Small intestine (tissue), 16 donors: Measurements from ENCODE around the gene UMOD. TPM values are rescaled to one million over a fixed set of nuclear protein-coding genes. Genes with fewer than 3 reads are reported as not detected.

Experiments
- DNase-seq, 2 donors: peaks; one replicate each; pipeline versions ENCODE4 v3.0.0 to v3.0.0-alpha.2; 2013
- FAIRE-seq: peaks from 2 replicates; lab custom pipeline; 2012; peaks lifted over from hg19 to GRCh38; lab: Jason Lieb, UNC
- H3K27ac ChIP-seq, 3 donors: one replicate each; pipeline ENCODE4 v1.5.1; 2013; ENCODE audit warnings: low read length in 2 of 3, mild to moderate bottlenecking in 2 of 3, control low read depth in 1 of 3, inconsistent platforms in 1 of 3, low read depth in 1 of 3, moderate library complexity in 1 of 3
- H3K27me3 ChIP-seq, 3 donors: one replicate each; pipeline ENCODE4 v1.6.1; 2013; ENCODE audit warnings: low read length in 3 of 3, inconsistent platforms in 1 of 3; ENCODE audit not compliant: control insufficient read depth in 3 of 3, insufficient read depth in 3 of 3
- H3K36me3 ChIP-seq, 3 donors: one replicate each; pipeline ENCODE4 v1.6.1; 2013; ENCODE audit warnings: low read length in 3 of 3, inconsistent platforms in 1 of 3, low read depth in 1 of 3, mild to moderate bottlenecking in 1 of 3, moderate library complexity in 1 of 3; ENCODE audit not compliant: control insufficient read depth in 3 of 3, insufficient read depth in 2 of 3
- H3K4me1 ChIP-seq, 3 donors: one replicate each; pipeline ENCODE4 v1.6.1; 2013; ENCODE audit warnings: low read length in 2 of 3, inconsistent platforms in 1 of 3, low read depth in 1 of 3, mild to moderate bottlenecking in 1 of 3, moderate library complexity in 1 of 3; ENCODE audit not compliant: control insufficient read depth in 3 of 3, insufficient read depth in 2 of 3
- H3K4me3 ChIP-seq, 3 donors: one replicate each; pipeline ENCODE4 v1.5.1; 2013; ENCODE audit warnings: low read length in 3 of 3, control low read depth in 1 of 3, inconsistent platforms in 1 of 3, low read depth in 1 of 3, mild to moderate bottlenecking in 1 of 3, moderate library complexity in 1 of 3
- H3K9me3 ChIP-seq, 2 donors: one replicate each; pipeline ENCODE4 v1.6.1; 2013; ENCODE audit warnings: low read depth in 1 of 2, low read length in 1 of 2; ENCODE audit not compliant: control insufficient read depth in 2 of 2, insufficient read depth in 1 of 2
- WGBS, 3 donors: extraction: QIAGEN DNeasy Blood & Tissue Kit; methylation state at CpG; one replicate each; pipeline ENCODE4 v1.1.7; 2013; 5-methylcytosine and 5-hydroxymethylcytosine counted together
- long read RNA-seq, 10 donors: transcript quantifications; one replicate each; lab custom pipeline, GENCODE V29; 2026
- polyA plus RNA-seq, 4 donors: library from polyadenylated mRNA; stranded (reverse) in 3 of 4; unstranded in 1 of 4; fragments of 200-250 nt in 3 of 4; fragments of 120-200 nt in 1 of 4; gene quantifications; one replicate each; pipeline versions ENCODE4 v1.2.1 to v1.2.3, GENCODE V29; 2013
- donor health status: healthy with polysubstance abuse.
- donor health status: control.
- donor health status: control.
- donor health status: Bipolar disorder and iron deficiency.
- donor health status: healthy.

UMOD gene
- polyA plus RNA-seq: under 1 TPM in 2 of 4 donors, not detected in 2; 0.03 TPM
- long read RNA-seq, donor 1: 0 reads
- long read RNA-seq, donor 2: 0 reads
- long read RNA-seq, donor 3: 0 reads
- long read RNA-seq, donor 4: 0 reads
- long read RNA-seq, donor 5: 0 reads
- long read RNA-seq, donor 6: 0 reads
- long read RNA-seq, donor 7: 0 reads
- long read RNA-seq, donor 8: 0 reads
- long read RNA-seq, donor 9: 0 reads
- long read RNA-seq, donor 10: 0 reads

DNA sequence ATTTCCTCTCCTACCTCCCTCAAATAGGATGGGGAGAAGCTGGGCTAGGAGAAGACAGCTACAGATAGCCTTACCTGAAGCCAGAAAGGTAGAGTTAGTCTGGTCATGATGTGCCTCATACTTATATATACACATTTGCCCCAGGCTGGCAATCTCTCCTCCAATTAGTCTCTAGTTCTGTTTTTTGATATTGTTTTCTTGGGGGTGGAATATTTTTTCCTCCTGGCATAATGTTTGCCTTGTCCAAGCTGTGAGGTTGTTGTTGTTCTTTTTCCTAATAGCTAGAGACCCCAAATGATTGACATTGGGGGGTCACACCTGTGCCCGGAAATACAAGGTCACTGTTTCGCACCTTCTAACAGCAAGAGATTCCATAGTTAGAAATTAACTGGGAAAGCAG, at the start of gene UMOD:
Gene UMOD (minus strand): TSS at position 101 of the 400 bp plus-strand sequence. CDS start 1,978 bp downstream, outside the sequence.
- no peak within 1 kb of the TSS for H3K4me3 ChIP-seq
- peaks cover 0 to 5% (median 2%) of the 10 kb centered on the region in 3 donors for H3K27me3 ChIP-seq
- 33 to 71% (median 45%) methylated on average over 2 of the region's 2 CpGs for WGBS, 3 donors
- no peaks in the 10 kb centered on the region for H3K9me3 ChIP-seq
- DNase-seq (no peak), FAIRE-seq (no peak)
- no peaks in the 10 kb centered on the region for H3K36me3 ChIP-seq
- no peak within 1 kb of the TSS for H3K27ac ChIP-seq
- peaks cover 0 to 3% (median 0%) of the 10 kb centered on the region in 3 donors for H3K4me1 ChIP-seq

DNA sequence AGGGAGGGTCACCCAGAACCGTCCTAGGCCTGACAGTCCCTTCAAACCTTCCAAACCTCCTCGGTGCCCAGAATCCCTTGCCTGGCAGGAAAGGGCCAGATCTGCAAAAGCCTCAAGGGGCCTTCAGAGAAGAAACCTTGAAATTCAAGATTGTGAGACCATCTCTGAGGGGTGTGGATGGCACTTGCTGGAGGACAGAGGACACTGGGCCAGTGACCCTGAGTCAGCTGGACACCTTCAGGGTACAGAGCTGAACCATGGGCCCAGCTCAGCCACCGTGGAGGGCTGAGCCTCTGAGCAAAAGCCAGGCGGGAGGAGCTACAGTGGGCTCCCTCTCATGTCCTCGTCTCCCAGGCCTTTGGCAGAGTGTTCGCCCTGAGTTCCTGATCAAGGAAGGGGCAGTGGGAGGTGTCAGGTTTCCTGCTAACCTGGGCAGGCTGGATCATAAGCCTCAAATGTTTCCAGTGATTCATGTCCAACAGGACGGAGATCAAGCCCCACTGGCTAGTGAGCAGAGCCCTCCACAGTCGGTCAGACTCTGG, 49.0 kb upstream of the UMOD start:
- DNase-seq (no peak), FAIRE-seq (no peak)
- Histone ChIP-seq H3K36me3 (no peaks in the 10 kb centered on the region), H3K4me1 (peaks cover 0 to 23% (median 0%) of the 10 kb centered on the region in 3 donors), H3K27me3 (no peaks in the 10 kb centered on the region), H3K27ac (peak overlapping the region in 1 of 3 donors; percentile 32), H3K4me3 (no peak overlapping the region), H3K9me3 (no peaks in the 10 kb centered on the region)
- 62 to 72% (median 63%) methylated on average over 8 of the region's 8 CpGs for WGBS, 3 donors

DNA sequence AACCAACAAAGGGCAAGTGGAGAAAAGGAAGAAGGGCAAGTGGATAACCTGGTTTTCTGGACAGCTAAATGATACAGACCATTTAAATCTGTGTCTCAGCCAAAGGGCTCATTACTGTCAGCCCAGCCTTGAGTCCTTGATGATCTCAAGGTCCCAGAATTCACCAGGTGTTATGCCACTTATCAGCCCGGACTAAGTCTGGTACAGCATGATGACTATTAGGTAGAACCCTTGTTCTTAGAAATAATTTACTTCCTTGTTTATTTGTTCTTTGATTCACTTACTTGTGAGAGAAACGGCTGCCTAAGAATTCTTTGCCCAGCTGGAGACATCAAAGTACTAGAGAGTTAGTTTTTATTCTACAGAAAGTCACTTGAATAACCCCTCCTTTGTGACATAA, 48.6 kb upstream of the UMOD start:
- Histone ChIP-seq H3K27ac (peak overlapping the region in 1 of 3 donors; percentile 32), H3K36me3 (no peaks in the 10 kb centered on the region), H3K4me3 (no peak overlapping the region), H3K4me1 (peaks cover 0 to 26% (median 0%) of the 10 kb centered on the region in 3 donors), H3K27me3 (no peaks in the 10 kb centered on the region), H3K9me3 (no peaks in the 10 kb centered on the region)
- WGBS, 3 donors: 9 to 30% (median 29%) methylated on average over 2 of the region's 2 CpGs
- DNase-seq (peak; percentile 16 to 36), FAIRE-seq (no peak)

DNA sequence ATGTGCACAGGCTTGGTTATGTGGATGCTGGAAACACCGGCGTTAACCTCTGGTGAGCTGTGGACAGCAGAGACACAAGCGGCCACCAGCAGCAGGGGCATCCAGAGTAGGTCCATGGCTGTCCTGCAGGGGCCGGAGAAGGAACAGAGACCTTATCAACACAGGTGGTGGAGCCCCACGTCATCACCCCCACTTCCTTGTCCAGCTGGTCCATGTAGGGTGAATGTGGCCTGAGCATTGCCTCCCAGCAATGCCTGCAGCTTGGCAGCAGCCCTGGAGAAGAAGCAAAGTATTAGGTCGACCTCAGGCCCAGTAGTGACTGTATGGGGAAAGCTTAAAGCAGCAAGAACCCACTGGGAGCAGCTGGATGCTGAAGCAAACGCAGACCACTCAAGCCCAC, 46.7 kb upstream of the UMOD start:
- H3K27me3 ChIP-seq: no peaks in the 10 kb centered on the region
- DNase-seq: no peak
- no peak overlapping the region for H3K27ac ChIP-seq
- FAIRE-seq: no peak
- H3K4me3 ChIP-seq: no peak overlapping the region
- H3K36me3 ChIP-seq: no peaks in the 10 kb centered on the region
- peaks cover 0 to 32% (median 0%) of the 10 kb centered on the region in 3 donors for H3K4me1 ChIP-seq
- WGBS, 3 donors: 67 to 71% (median 68%) methylated on average over 7 of the region's 7 CpGs
- no peaks in the 10 kb centered on the region for H3K9me3 ChIP-seq

DNA sequence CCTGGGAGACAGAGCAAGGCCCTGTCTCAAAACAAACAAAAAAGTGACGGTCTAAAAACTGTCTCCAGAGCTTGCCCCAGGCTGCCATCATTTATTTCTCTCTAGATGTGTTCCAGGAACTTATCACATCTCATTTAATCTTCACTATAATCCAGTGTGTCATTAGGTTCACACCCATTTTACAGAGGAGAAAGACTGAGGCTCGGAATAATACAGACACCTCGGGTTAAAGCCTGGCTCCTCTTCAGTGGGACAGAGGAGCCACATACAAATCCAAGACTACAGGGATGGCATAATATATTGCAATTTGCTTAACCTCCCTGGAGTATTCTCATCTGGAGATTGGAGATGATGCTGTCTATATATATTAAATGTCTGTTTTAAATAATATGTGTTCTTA, 46.1 kb upstream of the UMOD start:
- no peaks in the 10 kb centered on the region for H3K36me3 ChIP-seq
- H3K4me3 ChIP-seq: no peak overlapping the region
- no peak overlapping the region for H3K27ac ChIP-seq
- WGBS, 3 donors: 76 to 89% (median 78%) methylated on average over 3 of the region's 3 CpGs
- H3K9me3 ChIP-seq: no peaks in the 10 kb centered on the region
- H3K4me1 ChIP-seq: peaks cover 0 to 37% (median 0%) of the 10 kb centered on the region in 3 donors
- H3K27me3 ChIP-seq: no peaks in the 10 kb centered on the region
- DNase-seq (no peak), FAIRE-seq (no peak)

DNA sequence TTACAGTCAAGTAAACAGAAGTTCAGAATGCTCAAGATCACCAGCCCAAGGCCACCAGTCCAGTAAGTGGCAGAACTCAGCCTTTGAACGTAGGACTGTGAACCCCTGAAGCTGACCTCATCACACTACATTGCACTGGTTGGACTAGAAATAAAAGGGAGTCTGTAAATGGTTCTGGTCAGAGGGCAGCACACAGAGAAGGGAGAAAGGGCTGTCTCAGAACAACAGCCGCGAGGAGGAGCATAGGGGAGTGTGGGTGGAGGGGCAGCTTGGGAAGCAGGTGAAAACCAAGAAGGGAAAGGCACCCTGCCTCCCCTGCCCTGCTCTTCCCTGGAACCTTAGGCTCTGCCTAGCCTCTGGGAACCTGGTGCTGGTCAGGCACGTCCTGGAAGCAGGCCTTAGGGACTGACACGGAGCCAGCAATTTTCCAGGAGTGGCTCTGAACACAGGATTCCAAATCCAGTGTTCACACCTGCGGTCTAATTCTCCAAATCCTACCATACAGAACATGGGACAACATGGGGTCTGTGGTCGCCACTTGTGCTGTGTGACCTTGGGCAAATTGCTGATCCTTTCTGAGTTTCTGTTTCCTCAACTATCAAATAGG, 45.1 kb upstream of the UMOD start:
- DNase-seq (peak; percentile 32 to 71), FAIRE-seq (no peak)
- H3K27me3 ChIP-seq: no peaks in the 10 kb centered on the region
- no peaks in the 10 kb centered on the region for H3K36me3 ChIP-seq
- H3K4me1 ChIP-seq: peaks cover 0 to 40% (median 0%) of the 10 kb centered on the region in 3 donors
- H3K27ac ChIP-seq: peak overlapping the region in 1 of 3 donors; percentile 55
- no peaks in the 10 kb centered on the region for H3K9me3 ChIP-seq
- 41 to 74% (median 57%) methylated on average over 7 of the region's 7 CpGs for WGBS, 3 donors
- H3K4me3 ChIP-seq: no peak overlapping the region

DNA sequence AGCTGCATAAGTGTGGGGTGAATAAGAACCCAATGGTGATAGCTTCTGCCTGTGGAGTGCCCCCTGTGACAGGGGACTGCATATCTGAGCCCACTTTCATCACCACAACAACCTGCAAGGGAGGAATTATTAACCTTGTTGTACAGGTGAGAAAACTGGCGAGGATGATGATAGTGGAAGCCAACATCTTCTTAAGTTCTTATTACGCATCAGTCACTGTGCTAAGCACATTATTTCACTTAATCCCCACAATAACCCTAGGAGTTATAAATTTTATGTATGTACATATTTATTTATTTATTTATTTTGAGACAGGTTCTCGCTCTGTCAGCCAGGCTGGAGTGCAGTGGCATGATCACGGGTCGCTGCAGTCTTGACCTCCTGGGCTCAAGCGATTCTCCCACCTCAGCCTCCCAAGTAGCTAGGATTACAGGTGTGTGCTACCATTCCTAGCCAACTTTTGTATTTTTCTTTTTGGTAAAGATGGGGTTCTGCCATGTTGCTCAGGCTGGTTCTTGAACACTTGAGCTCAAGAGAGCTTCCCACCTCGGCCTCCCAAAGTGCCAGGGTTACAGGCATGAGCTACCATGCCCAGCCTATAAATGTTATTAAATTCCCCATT, 44.4 kb upstream of the UMOD start:
- Histone ChIP-seq H3K27me3 (no peaks in the 10 kb centered on the region), H3K4me1 (peaks cover 0 to 40% (median 0%) of the 10 kb centered on the region in 3 donors), H3K27ac (peak overlapping the region in 1 of 3 donors; percentile 23), H3K4me3 (no peak overlapping the region), H3K36me3 (no peaks in the 10 kb centered on the region), H3K9me3 (no peaks in the 10 kb centered on the region)
- 95 to 99% (median 96%) methylated on average over 7 of the region's 7 CpGs for WGBS, 3 donors
- FAIRE-seq (no peak), DNase-seq (no peak)

DNA sequence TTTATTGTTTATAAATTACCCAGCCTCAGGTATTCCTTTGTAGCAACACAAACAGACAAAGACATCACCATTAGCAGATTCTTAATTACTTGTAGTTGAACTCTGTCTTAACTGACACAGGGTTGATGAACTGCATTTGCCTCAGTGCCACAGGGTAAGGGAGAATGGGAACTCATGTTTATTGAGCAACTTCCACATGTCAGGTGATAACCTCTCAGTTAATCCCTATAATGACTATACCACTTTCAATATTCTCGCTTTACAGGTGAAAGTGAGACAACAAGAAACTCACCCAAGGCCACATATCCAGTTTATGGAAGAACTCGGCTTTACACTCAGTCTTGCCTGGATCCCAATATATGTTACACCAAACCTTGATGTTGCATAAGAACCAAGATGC, 43.4 kb upstream of the UMOD start:
- Histone ChIP-seq H3K27me3 (no peaks in the 10 kb centered on the region), H3K4me3 (no peak overlapping the region), H3K9me3 (no peaks in the 10 kb centered on the region), H3K27ac (no peak overlapping the region), H3K36me3 (no peaks in the 10 kb centered on the region), H3K4me1 (peaks cover 0 to 34% (median 0%) of the 10 kb centered on the region in 3 donors)
- DNase-seq: peak in 1 of 2 donors; percentile 52
- no peak for FAIRE-seq
- WGBS, 3 donors: 79 to 81% (median 80%) methylated on average over 2 of the region's 2 CpGs
